Measurements from ENCODE around the gene MUC4. TPM values are rescaled to one million over a fixed set of nuclear protein-coding genes. Genes with fewer than 3 reads are reported as not detected.
"Not testable (repeated sequence)": the region's sequence is repeated elsewhere in the genome, so short reads cannot be mapped to it uniquely, and the experiment has no call there.

Gene MUC4
- polyA plus RNA-seq, 1 donor: 4.4 TPM

DNA sequence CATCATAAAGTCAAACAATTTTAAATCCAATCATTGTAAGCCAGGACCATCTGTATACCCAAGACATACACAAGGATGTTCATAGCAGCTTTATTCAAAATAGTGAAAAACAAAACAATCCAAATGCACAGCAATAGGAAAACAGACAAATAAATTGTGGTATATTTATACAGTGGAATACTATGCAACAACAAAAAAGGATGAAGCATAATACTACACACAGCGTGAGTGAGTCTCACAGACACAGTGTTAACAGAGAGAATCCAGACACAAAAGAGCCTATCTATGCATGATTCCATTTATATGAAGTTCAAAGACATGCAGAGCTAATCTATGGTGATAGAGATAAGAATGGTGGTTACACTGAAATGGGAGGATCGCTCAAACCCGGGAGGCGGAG is 96.6 kb downstream of the MUC4 start:
- Histone ChIP-seq H3K4me1 (ENCODE audit: control insufficient read depth, insufficient read depth, low read length) (peaks cover 24% of the 10 kb centered on the region), H3K36me3 (ENCODE audit: control insufficient read depth, insufficient read depth, low read length) (peaks cover 21% of the 10 kb centered on the region), H3K4me3 (ENCODE audit: low read length) (no peak overlapping the region), H3K27ac (ENCODE audit: low read length) (no peak overlapping the region), H3K9me3 (ENCODE audit: control insufficient read depth, low read depth, low read length) (peaks cover 3% of the 10 kb centered on the region), H3K27me3 (ENCODE audit: control insufficient read depth, insufficient read depth, low read length) (no peaks in the 10 kb centered on the region)
- no peak for DNase-seq
- WGBS (ENCODE audit: insufficient coverage, low lambda C conversion rate): 64% methylated on average over 4 of the region's 4 CpGs

DNA sequence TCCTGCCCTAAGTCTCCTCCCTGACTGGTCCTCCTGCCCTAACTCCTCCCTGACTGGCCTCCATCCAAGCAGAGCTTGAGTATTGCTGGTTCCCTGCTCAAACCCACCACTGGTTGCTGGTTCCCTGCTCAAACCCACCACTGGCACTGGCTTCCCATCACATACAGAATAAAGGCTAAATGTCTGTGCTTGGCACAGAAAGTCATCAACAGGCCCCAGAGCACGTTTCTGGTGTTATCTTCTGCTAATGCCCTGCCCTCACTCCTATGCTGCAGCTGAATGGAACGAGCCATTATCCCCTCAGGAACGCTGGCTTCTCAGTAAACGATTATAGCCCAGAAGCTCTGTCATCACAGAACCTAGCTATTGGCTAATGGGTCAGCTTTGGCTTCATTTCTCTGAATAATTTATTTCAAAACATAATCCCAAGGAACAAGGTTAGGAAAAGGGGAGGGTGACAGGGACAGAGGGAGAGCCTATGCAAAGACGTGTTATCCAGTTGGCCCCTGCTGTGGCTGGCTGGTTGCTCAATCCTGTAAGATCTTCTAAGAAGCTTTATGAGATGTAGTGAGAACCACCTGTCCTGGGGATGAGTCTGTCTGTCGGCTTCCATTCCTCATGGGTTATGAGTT is 97.2 kb downstream of the MUC4 start:
- WGBS (ENCODE audit: insufficient coverage, low lambda C conversion rate): 88% methylated on average over 6 of the region's 6 CpGs
- no peaks in the 10 kb centered on the region for H3K27me3 ChIP-seq (ENCODE audit: control insufficient read depth, insufficient read depth, low read length)
- H3K36me3 ChIP-seq (ENCODE audit: control insufficient read depth, insufficient read depth, low read length): peaks cover 26% of the 10 kb centered on the region
- H3K4me3 ChIP-seq (ENCODE audit: low read length): no peak overlapping the region
- H3K4me1 ChIP-seq (ENCODE audit: control insufficient read depth, insufficient read depth, low read length): peaks cover 20% of the 10 kb centered on the region
- H3K27ac ChIP-seq (ENCODE audit: low read length): no peak overlapping the region
- DNase-seq: peak in 1 of 2 donors; percentile 39
- H3K9me3 ChIP-seq (ENCODE audit: control insufficient read depth, low read depth, low read length): peaks cover 3% of the 10 kb centered on the region

DNA sequence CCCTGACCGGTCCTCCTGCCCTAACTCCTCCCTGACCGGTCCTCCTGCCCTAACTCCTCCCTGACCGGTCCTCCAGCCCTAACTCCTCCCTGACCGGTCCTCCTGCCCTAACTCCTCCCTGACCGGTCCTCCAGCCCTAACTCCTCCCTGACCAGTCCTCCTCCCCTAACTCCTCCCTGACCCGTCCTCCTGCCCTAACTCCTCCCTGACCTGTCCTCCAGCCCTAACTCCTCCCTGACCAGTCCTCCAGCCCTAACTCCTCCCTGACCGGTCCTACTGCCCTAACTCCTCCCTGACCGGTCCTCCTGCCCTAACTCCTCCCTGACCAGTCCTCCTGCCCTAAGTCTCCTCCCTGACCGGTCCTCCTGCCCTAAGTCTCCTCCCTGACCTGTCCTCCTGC is 98.6 kb downstream of the MUC4 start:
- not testable (repeated sequence) for DNase-seq; H3K27me3 ChIP-seq (ENCODE audit: control insufficient read depth, insufficient read depth, low read length); H3K27ac ChIP-seq (ENCODE audit: low read length); H3K4me3 ChIP-seq (ENCODE audit: low read length); H3K9me3 ChIP-seq (ENCODE audit: control insufficient read depth, low read depth, low read length)
- Histone ChIP-seq H3K4me1 (ENCODE audit: control insufficient read depth, insufficient read depth, low read length) (peaks cover 20% of the 10 kb centered on the region), H3K36me3 (ENCODE audit: control insufficient read depth, insufficient read depth, low read length) (peaks cover 39% of the 10 kb centered on the region)
- 22% methylated on average over 4 of the region's 9 CpGs for WGBS (ENCODE audit: insufficient coverage, low lambda C conversion rate)

DNA sequence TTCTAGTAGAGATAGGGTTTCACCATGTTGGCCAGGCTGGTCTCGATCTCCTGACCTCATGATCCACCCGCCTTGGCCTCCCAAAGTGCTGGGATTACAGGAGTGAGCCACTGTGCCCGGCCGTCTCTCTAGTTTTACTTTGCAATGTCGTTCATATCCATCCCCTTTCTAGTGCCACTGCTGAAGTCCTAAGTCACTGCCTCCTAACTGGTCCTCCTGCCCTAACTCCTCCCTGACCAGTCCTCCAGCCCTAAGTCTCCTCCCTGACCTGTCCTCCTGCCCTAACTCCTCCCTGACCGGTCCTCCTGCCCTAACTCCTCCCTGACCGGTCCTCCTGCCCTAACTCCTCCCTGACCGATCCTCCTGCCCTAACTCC is 99.2 kb downstream of the MUC4 start:
- not testable (repeated sequence) for H3K27ac ChIP-seq (ENCODE audit: low read length); DNase-seq; H3K4me3 ChIP-seq (ENCODE audit: low read length); H3K27me3 ChIP-seq (ENCODE audit: control insufficient read depth, insufficient read depth, low read length); H3K9me3 ChIP-seq (ENCODE audit: control insufficient read depth, low read depth, low read length)
- Histone ChIP-seq H3K4me1 (ENCODE audit: control insufficient read depth, insufficient read depth, low read length) (peaks cover 17% of the 10 kb centered on the region), H3K36me3 (ENCODE audit: control insufficient read depth, insufficient read depth, low read length) (peaks cover 41% of the 10 kb centered on the region)
- 69% methylated on average over 6 of the region's 8 CpGs for WGBS (ENCODE audit: insufficient coverage, low lambda C conversion rate)

- H3K36me3 ChIP-seq (ENCODE audit: control insufficient read depth, insufficient read depth, low read length): peaks cover 41% of the 10 kb centered on the region
- H3K9me3 ChIP-seq (ENCODE audit: control insufficient read depth, low read depth, low read length): peaks cover 3% of the 10 kb centered on the region
- WGBS (ENCODE audit: insufficient coverage, low lambda C conversion rate): 88% methylated on average over 9 of the region's 12 CpGs
- H3K27ac ChIP-seq (ENCODE audit: low read length): no peak overlapping the region
- no peak for DNase-seq
- H3K4me1 ChIP-seq (ENCODE audit: control insufficient read depth, insufficient read depth, low read length): peaks cover 12% of the 10 kb centered on the region
- no peak overlapping the region for H3K4me3 ChIP-seq (ENCODE audit: low read length)
- H3K27me3 ChIP-seq (ENCODE audit: control insufficient read depth, insufficient read depth, low read length): no peaks in the 10 kb centered on the region
Observed at GRCh38 chr3:195711813-195712534, 99.8 kb downstream of the MUC4 start.

DNA sequence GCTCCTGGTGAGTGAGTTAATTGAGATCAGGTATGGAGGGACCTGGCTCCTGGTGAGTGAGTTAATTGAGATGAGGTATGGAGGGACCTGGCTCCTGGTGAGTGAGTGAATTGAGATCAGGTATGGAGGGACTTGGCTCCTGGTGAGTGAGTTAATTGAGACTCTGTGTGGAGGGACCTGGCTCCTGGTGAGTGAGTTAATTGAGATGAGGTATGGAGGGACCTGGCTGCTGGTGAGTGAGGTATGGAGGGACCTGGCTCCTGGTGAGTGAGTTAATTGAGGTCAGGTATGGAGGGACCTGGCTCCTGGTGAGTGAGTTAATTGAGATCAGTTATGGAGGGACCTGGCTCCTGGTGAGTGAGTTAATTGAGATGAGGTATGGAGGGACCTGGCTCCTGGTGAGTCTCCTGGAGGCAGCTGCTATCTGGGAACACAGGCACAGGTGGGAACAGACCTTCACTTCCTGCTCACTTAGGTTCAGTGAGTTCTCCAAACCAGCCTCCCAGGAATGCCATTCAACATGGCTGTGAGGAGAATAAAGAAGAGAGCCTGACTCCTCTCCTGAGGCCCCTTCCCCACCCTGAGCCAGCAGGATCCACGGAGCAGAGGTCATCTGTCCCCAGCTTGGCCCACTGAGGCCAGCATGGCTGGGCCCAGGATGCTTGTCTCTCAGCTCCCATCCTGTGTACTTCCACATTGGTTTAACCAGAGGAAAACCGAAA is 100.5 kb downstream of the MUC4 start:
- peaks cover 41% of the 10 kb centered on the region for H3K36me3 ChIP-seq (ENCODE audit: control insufficient read depth, insufficient read depth, low read length)
- H3K9me3 ChIP-seq (ENCODE audit: control insufficient read depth, low read depth, low read length); H3K27ac ChIP-seq (ENCODE audit: low read length); DNase-seq; H3K4me1 ChIP-seq (ENCODE audit: control insufficient read depth, insufficient read depth, low read length); H3K4me3 ChIP-seq (ENCODE audit: low read length); H3K27me3 ChIP-seq (ENCODE audit: control insufficient read depth, insufficient read depth, low read length): not testable (repeated sequence)
- 91% methylated on average over 2 of the region's 2 CpGs for WGBS (ENCODE audit: insufficient coverage, low lambda C conversion rate)

GRCh38 chr3:195710126-195710905 is 101.4 kb downstream of the MUC4 start:
- H3K9me3 ChIP-seq (ENCODE audit: control insufficient read depth, low read depth, low read length); H3K4me1 ChIP-seq (ENCODE audit: control insufficient read depth, insufficient read depth, low read length); DNase-seq; H3K4me3 ChIP-seq (ENCODE audit: low read length); H3K27ac ChIP-seq (ENCODE audit: low read length); H3K27me3 ChIP-seq (ENCODE audit: control insufficient read depth, insufficient read depth, low read length): not testable (repeated sequence)
- 60% methylated on average over 3 of the region's 6 CpGs for WGBS (ENCODE audit: insufficient coverage, low lambda C conversion rate)
- H3K36me3 ChIP-seq (ENCODE audit: control insufficient read depth, insufficient read depth, low read length): peaks cover 41% of the 10 kb centered on the region

DNA sequence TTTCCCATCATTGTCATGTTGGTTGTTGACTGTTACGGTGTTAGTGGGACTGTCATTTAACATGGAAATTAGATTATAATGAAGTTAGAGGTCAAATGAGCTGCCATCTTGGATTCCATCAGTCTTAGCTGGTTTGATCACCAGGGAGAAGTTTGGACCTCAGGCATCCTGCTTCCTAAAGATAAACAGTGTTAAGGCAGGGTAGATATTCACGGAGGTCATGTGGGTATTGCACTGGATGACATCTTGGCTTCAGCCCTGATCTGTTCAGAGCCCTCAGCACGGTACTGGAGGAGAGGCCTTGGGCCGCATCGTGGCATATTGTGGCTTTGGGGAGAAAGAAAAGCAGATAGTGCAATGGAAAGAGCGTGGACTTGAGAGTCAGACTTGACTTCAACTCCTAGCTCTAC is 102.0 kb downstream of the MUC4 start:
- no peak for DNase-seq
- no peak overlapping the region for H3K4me3 ChIP-seq (ENCODE audit: low read length)
- WGBS (ENCODE audit: insufficient coverage, low lambda C conversion rate): 93% methylated on average over 6 of the region's 6 CpGs
- H3K9me3 ChIP-seq (ENCODE audit: control insufficient read depth, low read depth, low read length): no peaks in the 10 kb centered on the region
- peaks cover 40% of the 10 kb centered on the region for H3K36me3 ChIP-seq (ENCODE audit: control insufficient read depth, insufficient read depth, low read length)
- H3K27me3 ChIP-seq (ENCODE audit: control insufficient read depth, insufficient read depth, low read length): no peaks in the 10 kb centered on the region
- no peak overlapping the region for H3K27ac ChIP-seq (ENCODE audit: low read length)
- H3K4me1 ChIP-seq (ENCODE audit: control insufficient read depth, insufficient read depth, low read length): no peaks in the 10 kb centered on the region

GRCh38 chr3:195708626-195709481 is 102.9 kb downstream of the MUC4 start:
- no peaks in the 10 kb centered on the region for H3K4me1 ChIP-seq (ENCODE audit: control insufficient read depth, insufficient read depth, low read length)
- 84% methylated on average over 6 of the region's 6 CpGs for WGBS (ENCODE audit: insufficient coverage, low lambda C conversion rate)
- H3K9me3 ChIP-seq (ENCODE audit: control insufficient read depth, low read depth, low read length): no peaks in the 10 kb centered on the region
- no peak for DNase-seq
- no peak overlapping the region for H3K4me3 ChIP-seq (ENCODE audit: low read length)
- peaks cover 34% of the 10 kb centered on the region for H3K36me3 ChIP-seq (ENCODE audit: control insufficient read depth, insufficient read depth, low read length)
- no peaks in the 10 kb centered on the region for H3K27me3 ChIP-seq (ENCODE audit: control insufficient read depth, insufficient read depth, low read length)
- no peak overlapping the region for H3K27ac ChIP-seq (ENCODE audit: low read length)

Measured in large intestine (tissue), 3 donors.